GM19239 (cell line): ENCODE results near the gene EFNB3.

Source experiments
- DNase-seq: peaks from one replicate; pipeline ENCODE4 v3.0.0; 2011; ENCODE audit warnings: low spot score; ENCODE audit not compliant: insufficient read length
- FAIRE-seq: peaks from 2 replicates; lab custom pipeline; 2011; peaks lifted over from hg19 to GRCh38; lab: Jason Lieb, UNC

Gene EFNB3

GRCh38 chr17:7756968-7757367 is 52.0 kb downstream of the EFNB3 start:
- DNase-seq = no peak
- no peak for FAIRE-seq
